Activated CD8-positive, alpha-beta memory T cell treated with anti-CD3 and anti-CD28 coated beads, Interleukin-2, amount 50 U/mL, for 48 hours (primary cell): ENCODE results near the gene USP6NL.

Experiments
- DNase-seq: peaks from one replicate; pipeline ENCODE4 v3.0.0-alpha.2; 2020

USP6NL gene

DNA sequence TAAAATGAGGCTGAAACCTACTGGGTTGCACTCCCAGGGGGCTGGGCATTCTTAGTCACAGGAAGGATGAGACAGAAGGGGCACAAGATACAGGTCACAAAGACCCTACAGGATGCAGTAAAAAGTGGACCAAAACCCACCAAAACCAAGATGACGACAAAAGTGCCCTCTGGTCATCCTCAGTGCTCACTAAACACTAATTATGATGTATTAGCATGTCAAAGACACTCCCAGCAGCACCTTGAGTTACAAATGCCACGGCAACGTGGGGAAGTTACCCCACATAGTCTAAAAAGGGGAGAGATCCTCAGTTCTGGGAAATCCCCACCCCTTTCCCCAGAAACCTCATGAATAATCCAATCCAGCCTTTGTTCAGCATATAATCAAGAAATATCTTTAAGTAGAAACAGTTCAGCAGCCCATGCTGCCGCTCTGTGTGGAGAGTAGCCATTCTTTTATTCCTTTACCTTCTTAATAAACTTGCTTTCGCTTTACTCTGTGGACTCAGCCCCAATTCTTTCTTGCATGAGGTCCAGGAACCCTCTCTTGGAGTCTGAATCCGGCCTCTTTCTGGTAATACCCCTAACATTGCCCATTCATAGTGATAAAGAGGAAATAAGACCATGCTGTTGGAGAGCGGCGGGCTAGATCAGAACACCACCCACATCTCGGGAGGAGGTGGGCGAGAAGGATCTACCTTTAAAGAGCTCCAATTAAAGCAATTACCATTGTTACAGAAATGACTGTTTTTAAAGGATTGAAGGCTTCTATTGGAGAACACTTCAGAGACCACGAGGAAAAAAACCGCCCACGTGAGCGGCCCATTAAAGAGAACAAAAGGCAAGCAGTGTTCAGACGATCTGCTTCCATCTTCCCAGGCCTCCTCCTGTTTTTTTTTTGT is 170.9 kb downstream of the USP6NL start:
- peak; percentile 60 for DNase-seq

DNA sequence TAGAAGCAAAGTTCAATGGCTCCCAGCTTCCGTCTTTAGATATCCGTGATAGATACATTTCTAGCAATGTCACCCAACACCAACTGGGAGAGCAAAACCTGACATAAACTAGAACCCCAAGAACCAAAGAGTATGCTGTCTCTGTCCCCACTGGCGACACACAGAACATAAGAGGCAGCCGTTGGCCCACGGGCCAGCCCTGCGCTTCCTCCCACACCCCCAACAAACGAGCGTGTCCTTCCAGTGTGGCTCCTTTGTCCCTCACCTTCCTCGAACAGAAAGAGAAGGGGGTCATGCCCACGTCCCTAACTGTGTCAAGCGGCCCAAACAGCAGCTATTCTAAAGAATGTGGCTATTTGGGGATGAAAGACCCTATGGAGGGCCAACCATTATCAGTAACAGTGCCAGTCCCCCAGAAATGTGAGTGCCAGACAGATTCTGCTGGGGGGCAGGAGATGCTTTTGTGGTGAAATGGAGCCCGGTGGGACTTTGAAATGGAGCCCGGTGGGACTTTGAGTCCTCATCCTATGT is 171.9 kb downstream of the USP6NL start:
- peak; percentile 50 for DNase-seq

DNA sequence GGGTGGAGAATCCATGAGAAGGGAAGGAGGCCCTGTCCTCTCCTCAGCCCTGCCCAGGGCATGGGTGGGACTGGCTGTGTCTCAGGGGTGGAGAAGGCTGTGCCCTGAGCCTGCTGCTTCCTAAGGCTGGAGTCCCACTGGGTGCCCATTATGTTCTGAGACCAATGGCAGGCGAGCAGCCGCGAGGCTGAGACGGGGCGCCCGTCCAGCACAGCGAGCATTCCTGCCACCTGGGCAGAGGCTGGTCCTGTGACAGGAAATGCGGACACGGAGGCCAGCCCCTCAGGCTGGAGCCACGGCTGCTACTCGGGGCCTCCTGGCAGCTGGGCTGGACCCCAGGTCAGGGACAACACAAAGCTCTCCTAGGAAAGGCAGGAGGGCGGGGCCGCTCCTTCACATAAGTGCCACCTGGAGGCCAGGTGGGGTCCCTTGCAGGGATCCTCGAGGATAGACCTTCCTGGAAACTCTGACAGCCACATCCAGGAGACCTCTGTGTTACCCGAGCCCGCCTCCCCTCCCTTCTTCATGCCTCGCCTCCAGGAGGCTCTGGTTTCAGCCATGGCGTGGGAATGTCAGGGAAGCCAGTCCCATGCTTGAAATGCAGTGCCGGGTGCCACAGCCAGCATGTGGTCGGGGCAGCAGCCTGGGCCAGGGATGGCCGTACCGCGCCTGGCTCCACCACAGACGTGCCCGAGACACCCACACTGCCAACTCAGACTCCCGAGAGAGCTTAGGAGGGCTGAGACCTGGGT is 173.9 kb downstream of the USP6NL start:
- peak; percentile 38 for DNase-seq

DNA sequence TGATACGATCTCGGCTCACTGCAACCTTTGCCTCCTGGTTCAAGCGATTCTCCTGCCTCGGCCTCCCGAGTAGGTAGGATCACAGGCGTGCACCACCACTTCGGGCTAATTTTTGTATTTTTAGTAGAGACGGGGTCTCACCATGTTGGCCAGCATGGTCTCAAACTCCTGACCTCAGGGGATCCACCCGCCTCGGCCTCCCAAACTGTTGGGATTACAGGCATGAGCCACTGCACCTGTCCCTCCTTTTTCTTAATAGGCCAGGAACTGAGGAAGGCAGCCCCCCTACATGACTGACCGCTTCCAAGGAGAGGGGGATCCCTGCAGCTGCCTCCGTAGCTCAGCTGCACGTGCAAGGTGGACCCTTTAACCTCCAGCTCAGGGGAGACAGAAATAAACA is 175.0 kb downstream of the USP6NL start:
- DNase-seq, result peak; percentile 33

DNA sequence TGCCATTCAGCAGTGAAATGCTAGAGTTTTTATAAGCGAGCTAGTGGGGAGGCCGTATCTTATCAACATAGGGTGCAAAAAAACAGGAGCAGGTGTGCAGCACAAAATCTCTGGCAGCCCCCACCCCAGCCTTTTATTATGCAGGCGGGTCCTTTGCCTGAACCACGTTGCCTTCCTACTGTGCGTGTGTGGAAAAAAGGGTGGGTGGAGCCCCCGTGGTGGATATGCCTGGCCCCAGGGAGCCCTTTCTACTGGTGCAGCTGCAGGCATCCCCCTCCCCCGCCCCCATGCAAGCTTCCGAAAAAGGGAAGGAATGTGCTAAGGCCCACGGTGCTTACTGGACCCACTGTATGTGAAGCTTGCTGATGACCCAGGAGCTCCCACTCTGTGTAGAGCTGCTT is 175.9 kb downstream of the USP6NL start:
- peak; percentile 32 for DNase-seq

DNA sequence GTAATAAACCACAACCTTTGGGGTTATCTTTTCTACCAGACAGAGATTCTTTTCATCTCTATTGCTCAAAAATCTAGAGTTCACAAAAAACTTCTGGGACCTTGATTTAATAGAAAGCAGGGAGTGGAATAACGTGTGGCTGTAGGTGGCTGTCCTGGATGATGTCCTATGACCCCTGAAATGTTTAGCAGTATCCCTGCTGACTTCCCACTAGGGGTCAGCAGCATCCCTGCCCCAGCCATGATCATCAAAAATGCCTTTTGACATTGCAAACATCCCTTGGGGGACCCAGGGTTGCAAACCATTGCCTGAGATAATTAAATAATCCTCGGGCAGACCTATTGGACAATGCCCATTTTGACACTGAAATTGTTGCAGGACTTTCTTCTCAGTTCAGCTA is 177.1 kb downstream of the USP6NL start:
- peak; percentile 39 for DNase-seq

DNA sequence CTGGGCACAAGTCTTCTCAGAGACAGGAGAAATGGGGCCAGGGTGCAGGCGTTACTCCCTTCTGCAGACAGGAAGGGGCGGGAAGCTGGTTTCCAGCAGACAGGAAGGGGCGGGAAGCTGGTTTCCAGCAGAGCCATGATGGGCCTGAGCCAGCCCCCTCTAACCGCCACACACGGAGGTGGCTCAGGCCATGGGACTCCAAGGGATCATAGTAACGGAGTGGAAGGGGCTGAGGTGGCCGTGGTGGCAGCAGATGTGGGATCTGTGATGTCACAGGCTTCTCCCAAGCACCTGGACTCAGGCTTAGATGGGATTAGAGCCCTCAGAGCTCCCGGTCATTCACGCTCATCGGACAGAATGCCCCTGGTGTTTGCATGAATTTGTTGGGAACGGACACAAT is 177.8 kb downstream of the USP6NL start:
- DNase-seq, result peak; percentile 44

DNA sequence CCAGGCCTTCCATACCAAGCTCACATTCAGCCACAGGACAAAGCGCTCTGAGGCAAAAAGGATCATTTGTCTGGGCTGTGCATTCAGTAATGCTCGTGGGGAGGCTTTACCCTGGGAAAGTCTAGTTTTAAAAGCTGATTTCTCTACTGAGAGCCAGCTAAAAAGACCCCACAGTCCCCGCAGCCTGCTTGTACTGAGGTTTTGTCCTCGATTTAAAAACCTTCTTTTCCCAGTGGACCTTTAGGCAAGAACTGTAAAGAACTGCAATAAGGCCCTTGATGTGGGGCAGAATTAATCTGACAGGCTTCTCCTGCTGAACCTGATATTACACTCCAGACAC is 180.3 kb downstream of the USP6NL start:
- peak; percentile 13 for DNase-seq

DNA sequence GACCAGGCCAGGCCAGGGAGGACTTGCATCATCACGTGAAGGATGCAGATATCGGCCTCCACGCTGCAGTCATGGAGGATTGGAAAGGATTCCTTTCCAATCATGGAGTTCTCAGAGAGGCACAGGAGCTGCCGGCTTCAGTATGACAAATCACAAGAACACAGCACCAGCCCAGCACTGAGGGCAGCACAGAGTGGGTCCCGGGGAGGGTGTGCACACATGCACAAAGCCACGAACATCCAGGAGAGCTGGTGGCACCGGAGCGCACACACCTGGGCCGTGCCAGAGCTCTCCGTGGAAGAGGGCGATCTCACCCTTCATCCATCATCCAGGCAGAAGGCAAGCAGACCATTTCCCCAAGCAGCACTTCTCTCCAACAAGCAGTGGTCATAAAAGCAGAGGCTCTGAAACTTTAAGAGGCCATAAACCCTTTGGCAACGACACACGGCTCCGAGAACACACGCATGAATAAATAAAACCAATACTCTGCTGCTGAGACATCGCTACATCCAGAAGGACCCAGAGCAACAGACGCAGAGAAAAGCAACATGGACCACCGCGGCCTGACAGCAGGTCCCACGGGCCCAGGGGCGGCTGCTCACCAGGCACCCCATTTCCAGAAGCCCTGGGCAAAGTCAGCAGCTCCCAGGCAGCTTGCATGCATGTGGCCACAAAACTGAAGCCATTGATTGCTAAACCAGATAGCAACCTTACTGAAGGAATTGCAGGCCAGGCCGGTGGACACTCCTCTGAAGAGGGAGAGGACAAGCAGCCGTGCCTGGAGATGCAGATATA is 180.8 kb downstream of the USP6NL start:
- peak; percentile 23 for DNase-seq

DNA sequence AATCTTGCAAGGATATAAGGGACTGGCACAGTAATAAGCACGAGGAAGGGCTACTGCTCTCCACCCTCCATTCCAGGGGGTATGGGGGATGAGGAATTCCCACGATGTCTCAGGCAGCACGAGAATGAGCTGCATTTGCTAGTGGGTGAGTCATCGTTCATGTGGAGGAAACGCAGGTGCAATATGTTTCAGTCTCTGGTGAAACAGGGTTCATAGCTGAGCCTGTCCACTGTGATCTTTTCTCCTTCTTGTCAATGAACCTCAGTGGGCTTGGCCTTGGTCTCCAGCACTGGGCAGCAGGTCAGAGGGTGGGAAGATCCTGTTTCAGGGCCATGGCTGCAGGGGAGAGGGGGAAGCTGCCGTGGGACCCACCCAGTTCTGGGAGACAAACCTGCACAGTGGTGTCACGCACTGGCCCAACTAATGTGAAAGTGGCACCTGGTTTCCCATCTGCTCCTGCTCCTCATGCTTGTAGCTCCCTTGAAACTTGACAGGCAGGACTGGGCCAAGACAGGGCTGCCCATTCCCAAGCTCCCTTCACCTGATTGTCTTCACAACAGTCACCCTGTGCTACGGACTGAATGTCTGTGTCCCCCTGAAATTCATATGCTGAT is 181.9 kb downstream of the USP6NL start:
- DNase-seq, result no peak

DNA sequence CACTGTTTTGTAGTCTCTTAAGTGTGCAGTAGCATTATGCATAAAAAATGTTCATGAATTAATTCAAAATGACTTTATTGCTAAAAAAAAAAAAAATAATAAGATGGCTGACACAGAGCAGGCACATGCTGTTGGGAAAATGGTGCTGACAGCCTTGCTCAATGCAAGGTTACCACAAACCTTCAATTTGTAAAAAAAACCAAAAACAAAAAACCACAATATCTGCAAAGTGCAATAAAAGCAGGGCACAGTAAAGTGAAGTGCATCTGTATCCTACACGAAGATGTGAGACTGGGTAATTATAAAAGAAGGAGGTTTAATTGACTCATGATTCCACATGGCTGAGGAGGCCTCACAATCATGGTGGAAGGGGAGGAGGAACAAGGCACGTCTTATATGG is 185.8 kb downstream of the USP6NL start:
- no peak for DNase-seq

DNA sequence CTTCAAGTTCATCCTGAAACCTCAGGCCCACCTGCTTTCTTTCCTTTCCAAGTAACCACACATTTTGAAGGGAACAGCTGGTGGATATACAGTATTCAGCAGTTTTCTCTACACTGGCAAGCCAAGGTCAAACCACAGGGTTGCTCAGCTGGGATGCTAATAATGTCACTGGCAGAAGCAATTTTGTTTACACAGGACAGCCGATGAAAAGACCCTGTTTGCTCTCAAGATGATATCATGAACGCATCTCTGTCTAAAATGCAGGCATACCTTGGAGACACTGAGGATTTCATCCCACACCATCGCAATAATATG is 186.2 kb downstream of the USP6NL start:
- DNase-seq, result peak; percentile 7

DNA sequence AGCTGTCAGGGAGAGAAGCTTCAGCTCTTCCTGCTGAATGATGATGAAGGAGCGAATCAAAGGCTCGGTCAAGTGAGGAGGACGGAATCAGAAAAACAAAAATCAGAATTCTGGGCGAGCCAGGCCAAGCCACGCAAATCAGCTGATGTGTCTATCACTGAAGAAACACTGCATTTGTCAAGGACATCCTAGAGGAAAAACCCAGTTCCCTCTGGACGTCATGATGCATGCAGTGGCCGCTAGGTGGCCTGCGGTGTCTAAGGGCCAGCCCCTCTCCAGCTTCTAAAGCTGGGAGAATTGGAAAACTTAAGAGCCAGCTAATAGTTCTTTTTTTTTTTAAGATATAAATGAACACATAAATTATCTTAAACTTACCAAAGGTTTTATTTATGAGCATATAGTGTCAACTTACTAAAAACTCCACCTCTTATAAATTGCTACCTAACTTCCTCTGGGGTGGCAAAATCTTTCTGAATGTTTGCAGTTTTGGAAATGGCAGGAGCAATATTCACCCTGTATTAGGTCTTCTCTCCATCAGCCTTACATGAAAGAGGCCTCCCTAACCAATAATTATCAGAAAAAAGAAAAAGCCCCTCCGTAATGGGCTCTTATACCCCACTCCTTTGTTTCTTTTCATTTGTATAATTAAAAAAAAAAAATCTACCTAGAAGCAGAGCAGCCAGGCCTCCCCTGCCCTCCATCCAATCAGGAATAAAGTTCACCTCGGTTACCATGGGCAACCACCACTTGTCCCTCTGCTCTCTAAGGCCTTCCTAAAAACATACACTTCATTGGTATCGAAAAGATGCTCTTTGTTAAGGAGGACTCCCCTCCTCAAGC is 186.8 kb downstream of the USP6NL start:
- peak; percentile 33 for DNase-seq

DNA sequence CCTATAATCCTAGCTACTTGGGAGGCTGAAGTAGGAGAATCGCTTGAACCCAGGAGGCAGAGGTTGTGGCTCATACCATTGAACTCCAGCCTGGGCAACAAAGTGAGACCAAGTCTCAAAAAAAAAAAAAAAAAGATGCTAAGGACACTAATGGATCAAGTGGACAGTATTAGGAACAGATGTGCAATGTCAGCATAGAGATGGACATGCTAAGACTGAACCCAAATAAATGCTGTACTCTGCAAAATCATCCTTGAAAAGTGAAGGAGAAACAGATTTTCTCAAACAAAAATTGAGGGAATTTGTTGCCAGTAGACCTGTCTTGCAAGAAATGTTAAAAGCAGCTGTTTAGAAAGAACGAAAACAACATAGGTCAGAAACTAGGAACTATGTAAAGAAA is 194.5 kb downstream of the USP6NL start:
- DNase-seq, result no peak

DNA sequence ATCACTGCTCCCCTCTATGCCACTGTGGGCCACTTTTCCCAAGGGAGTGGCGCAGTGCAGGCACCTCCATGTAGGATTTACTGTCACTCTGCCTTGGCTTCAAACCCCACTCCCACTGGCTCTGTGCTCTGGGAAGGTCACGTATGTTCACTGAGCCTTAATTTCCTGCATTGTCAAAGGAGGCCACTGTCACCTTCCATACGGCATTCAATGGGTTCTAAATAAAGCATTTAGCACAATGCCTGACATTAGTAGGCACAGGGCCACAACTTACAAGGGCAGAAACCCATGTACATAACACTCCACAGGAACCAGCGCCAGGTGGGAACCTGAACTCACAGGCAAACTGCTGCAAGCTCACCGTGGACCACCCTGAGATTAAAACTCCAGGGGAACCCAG is 196.4 kb downstream of the USP6NL start:
- peak; percentile 34 for DNase-seq

DNA sequence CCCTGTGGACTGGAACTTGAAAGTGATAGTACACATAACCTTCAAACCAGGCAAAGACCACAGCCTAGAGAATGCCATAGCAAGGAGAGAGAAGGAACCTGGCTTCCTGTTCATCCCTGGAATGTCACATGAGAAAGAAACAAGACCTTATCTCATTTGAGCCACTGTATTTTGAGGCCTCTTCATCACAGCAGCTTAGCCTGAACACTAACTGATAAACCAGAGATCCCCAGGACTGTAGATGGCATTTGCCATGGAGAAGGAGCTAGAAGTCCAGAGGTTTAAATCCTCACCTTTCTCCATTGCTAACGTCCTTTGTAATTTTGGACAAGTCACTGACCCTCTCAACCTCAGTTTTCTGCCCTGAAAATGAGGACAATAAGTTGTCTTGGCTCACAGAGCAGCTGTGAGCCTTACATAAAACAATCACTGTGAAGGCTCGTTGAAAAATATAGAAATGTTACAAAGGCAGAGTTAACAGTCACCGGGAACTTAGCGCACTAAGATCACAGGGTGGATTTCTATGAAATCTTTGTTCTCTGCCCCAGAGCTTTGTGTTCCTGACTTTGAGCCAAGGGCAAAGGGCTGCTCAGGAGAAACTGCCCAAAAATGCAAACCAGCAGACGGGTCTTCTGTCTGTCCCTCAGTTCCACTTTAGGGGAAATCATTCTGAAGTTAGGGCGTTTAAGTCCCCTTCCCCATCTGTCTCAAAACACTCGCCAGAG is 197.0 kb downstream of the USP6NL start:
- DNase-seq, result no peak

DNA sequence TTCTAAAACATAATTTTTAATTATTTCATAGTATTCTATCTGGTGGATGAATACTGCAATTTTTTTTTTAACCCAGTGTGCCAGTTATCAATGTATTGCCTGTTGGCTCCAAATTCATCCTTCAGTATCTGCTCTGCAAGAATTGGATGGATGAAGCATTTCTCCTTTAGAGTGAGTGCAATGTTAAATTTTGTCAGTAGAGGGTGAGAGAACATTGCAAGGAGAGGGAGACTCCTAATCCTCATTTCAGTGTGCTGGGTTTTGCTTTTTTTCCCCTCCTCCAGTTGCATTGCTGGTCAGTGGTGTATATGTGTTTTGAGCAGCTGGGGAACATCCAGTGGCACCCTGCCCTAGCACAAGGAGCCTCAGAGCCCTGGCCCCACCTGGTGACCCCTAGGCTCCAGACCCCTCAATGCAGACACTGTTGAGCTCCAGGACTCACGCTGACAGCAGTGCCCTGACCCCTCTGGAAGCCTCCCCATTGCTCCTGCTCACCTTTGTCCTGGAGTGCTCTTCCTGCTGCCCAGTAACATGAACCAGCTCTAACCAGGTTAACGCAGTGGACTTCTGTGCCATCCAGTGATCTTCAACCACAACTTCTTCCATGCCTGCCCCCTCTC is 199.4 kb downstream of the USP6NL start:
- DNase-seq, result no peak

DNA sequence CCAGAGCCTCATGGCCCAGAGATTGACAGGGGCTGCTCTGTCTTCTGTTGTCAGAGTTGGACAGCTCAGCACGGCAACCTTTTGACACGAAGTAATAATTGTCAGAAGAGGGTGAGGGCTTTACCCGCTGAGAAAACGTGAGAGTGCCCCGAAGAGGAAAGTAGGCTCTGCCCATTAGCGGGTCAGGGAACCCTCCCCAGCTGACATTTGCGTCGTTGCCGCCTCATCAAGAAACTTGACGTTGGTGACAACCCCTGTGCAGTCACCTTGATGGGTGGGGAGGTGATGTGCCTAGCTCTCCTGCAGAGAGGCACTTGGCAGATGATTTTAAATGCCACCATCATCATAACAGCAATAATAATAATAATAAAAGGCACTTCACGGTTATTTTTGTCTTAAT is 202.1 kb downstream of the USP6NL start:
- DNase-seq, result no peak

DNA sequence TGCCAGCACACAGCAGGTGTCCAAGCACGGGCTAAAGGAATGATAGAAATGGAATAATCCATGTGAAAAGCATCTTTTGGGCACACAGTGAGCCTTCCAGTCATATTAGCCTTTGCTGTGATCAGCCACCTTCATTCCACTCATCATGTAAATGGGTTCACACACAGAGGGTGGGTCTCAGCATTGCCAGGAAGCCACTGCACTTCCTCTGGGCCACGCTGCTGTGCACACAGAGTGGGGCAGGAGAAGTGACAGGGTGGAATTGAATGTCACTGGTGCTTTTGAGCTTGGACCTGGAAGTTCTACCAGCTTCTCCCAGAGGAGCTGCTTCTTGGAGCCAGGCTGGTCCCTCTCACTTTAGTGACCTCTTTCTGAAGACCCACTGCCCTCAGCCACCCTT is 203.5 kb downstream of the USP6NL start:
- no peak for DNase-seq

DNA sequence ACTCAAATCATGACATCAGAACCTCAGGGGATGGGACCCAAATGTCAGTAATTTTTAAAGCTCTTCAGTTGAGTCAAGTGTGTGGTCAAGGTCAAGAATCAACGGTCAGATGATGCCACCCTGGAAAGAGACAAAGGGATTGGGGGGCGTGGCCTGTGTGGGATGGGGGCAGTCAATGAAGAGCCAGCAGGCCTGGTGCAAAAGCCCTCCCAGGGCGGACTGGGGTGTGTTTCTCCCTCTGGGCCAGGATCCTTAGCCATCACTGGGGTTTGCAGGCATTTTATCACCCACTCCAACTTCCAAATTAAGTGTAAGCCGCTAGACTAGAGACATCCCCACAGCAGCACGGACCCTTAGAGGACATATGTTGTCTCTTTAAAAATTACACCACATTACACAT is 204.7 kb downstream of the USP6NL start:
- no peak for DNase-seq

DNA sequence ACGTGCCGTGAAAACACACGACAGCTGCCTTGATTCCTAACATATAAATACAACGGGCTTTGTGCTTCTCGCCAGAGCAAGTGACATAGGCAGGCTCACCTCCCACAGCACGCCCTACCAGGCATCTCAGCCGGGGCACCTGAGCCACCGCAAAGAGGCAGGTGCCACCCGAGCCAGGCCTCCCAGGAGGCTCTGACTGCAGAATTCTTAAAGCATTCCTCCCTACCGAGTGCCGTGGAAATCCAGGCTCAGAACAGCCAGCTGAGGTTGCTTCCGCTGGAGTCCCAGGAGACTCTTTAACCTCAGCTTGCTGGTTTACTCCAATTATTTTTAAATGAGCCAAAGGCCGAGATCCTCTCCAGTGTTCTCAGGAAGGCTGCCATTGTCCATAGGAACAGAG is 206.5 kb downstream of the USP6NL start:
- DNase-seq, result no peak
